ENCODE measurements around the gene FBLIM1.

FBLIM1 gene

DNA sequence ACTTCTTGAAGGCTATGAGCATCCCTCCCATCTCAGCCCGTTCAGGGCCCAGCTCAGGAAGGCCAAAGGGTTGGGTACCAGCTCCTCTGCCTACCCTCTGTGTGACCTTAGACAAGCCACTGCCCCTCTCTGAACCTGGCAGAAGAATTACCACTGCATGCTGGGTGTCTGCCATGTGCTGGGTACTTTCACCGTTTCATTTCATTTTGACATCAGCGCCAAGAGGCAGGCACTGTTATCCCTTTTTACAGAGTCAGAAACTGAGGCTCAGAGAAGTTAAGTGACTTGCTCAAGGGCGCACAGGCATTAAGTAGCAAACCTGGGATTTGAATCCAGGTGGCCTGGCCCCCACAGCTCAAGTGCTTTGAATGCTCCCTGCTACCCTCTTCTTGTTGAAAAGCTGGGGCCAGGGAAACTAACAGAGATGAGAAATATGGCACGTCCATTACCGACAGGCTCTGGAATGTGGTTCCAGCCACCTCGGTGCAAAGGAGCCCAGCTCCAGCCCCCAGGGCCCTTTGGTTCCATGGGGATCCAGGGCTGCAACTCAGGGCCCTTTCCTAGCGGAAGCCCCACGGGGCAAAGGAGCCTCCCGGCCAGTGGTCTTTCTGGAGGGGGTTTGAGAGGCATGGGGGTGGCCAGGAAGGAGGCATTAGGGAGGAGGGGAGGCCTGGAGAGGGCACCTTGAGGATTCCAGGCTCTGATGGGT, 9.8 kb upstream of the FBLIM1 start:
- no peak for FAIRE-seq

DNA sequence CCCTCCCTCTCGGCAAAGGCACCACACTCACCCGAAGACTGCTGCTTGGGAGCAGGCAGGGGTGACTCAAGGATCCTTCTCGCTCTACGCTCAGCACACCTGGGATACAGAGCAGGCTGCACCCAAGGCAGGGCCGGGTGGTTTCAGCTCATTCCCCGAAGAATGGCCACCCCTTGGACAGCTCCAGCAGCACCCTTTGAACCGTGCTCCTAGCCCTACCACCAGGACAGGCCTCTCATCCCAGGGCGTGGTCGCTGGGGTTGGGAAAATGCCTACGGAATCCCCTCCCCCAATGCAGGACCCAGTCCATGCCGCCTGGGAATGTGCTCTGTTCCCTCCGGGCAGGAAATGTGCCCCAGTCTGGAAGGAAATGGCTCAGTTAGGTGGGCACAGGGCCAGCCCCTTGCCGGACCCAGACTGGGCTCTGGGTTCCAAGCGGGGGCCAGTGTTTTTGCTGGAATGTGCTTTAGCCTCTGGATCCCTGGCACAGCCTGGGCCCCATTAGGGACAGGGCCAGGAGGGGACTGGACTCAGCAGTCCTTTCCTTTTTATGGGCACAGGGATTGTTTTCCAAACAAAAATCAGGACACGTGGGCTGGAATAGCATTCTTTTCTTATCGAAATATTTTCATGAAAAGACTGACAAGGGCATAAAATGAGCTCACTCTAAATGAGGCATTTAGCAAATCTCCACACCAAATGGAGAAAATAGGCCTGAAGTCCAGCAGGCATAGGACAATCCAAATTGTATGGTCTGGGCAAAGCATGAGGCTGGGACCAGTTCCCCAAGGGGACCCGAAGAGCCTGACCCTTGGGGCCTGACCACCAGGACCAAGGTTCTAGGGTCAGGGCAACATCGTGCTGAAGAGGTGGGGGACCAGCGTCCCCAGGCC, 8.9 kb upstream of the FBLIM1 start:
- no peak for FAIRE-seq

DNA sequence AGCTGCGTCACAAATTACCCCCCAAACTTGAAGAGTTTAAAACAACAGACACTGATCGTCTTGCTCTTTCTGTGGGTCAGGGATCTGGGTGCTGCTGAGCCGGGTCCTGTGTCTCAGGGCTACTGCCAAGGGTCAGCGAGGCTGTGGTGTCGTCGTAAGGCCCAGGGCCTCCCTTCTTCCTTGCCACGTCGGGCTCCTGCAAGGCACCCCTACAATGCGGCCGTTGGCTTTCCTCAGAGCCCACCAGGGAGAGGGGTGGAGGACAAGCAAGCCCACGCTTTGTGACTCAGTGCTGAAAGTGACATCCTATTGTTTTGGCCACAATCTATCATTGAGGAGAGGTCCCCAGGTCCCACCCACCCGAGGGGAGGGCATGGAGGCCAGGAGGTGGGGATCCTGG, 7.7 kb upstream of the FBLIM1 start:
- no peak for FAIRE-seq

DNA sequence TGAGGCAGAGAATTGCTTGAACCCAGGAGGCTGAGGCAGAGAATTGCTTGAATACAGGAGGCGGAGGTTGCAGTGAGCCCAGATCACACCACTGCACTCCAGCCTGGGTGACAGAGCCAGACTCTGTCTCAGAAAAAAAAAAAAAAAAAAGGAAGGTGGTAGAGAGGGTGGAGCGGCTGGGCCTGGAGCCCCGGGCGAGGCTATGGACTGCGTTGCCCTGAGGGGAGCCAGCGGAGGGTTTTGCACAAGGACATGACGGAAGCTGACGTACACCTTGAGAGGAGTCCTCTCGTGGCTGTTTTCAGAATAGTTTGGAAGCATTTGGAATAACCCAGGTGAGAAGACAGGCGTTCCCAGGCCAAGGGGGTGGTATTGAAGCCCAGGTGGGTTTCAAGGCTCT, 6.9 kb upstream of the FBLIM1 start:
- no peak for FAIRE-seq

DNA sequence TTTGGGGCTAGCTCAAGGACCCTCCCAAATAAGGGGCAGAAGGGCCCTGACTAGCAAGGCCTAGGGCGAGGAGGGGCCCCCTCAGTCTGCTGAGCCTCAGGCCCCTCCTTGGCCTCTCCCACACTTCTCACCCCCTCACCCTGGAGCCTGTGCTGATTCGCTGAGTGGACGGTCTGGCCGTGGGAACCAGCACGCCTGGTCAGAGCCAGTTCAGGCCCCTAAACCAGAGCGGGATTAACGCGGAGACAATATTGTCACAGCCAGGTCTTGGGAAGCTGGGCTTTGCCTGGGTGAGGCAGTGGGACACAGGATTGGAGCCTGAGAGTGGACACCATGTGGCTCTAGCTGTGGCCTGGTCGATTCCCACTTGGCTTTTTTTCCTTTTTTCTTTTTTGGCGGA, 4.8 kb upstream of the FBLIM1 start:
- no peak for FAIRE-seq

DNA sequence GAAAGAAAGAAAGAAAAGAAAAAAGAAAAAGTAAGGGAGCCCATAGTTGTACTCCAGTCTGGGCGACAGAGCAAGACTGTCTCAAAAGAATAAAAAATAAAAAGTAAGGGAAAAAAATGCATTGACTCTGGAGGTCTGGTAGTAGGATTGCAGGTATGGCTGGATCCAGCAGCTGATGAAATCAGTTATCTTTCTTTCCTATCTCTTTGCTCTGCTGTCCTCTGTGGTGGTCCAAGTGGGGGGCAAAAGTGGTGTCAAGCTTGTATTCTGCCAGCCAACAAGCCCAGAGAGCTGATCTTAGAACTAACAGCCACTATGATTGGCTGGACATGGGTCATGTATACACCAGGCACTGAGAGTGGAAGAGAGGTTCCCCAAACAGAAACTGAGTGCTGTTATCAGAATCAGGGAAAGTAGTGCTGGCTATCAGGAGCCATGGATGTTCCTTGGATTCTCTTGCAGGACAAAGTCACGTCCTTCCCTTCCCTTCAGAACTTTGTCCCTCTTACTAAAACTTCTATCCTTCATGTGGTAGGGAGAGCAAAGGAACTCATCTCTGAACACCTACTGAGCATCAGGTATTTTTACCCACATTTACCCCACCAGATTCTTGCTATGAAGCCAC, 3.5 kb upstream of the FBLIM1 start:
- FAIRE-seq, result no peak

DNA sequence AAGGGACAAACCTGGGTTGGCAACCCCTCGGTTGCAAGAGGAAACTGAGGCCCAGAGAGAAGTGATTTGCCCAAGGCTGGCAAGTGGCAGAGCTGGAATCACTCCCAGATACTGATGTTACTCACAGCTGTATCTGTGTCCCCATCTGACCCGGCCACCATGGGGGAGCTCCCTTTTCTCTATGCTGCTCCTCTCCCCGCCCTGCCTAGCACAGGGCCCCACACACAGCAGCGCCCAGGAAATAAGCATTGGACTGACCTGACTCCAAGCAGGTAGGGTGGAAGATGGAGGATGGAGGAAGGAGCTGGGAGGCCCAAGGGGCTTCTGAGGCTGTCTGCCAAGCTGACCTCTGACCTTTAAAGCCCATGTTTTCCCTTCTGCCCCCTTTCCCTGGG, 3.0 kb upstream of the FBLIM1 start:
- no peak for FAIRE-seq

DNA sequence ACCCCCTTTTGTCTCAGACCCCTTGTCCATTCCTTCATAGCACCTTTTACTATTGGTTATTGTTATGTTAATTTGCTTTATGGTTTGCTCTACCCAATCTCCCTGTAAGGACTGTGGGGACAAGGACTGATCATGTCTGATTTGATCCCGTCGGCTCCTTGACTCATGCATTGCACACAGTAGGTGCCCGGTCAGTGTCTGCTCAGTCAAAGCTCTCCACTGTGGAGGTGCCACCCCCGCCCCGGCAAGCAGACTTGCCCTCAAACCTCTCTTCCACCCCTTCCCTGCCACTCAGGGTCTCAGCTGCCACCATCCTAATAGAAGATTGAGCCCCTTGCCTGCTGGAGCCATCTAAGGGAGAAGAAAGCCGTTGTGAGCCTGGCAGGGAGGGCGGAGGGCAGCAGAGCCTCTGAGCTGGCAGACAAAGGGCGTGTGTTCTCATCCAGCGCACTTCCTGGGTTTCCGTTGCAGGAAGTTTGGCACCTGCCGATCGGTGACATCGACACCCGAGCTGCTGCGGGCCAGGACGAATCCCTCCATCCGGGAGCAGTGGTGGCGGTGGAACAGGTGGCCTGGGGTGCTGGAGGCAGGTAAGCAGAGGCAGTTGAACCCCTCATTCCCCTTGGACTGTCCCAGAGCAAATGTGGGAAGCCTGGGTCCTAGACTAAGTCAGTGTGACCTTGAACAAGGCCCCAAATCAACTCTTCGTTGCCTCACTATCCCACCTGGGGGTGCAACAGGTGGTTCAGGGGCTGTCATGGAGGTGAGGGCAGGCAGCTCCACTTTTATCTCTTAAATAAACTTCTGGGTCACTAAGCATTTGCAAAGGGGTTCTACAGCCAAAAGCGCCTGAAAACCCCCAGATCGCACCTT, 2.2 kb upstream of the FBLIM1 start:
- FAIRE-seq, result no peak

DNA sequence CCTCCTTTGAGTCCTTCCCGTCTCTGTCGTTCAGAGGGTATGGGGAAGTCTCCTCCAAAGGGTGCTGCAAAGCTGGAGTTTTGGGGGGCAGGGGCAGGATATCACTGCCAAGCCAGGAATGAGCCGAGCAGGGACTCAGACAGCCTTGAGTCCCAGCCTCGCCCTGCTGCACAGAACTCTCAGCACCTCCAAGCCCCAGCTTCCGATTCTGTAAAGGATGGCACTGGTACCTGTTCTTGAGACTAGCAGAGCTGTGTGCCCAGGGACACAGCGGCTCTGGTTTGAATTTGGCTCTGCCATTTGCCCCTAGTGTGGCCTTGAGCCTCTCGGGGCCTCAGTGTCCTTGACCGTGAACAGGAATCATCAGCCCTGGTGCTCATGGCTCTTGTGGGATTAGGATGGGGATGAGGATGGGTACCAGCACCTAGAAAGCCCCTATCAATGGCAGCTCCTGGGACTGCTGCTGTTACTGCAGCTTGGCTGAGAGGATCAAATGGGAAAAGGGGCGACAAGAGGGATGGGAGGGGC, 1.5 kb upstream of the FBLIM1 start:
- FAIRE-seq, result no peak

DNA sequence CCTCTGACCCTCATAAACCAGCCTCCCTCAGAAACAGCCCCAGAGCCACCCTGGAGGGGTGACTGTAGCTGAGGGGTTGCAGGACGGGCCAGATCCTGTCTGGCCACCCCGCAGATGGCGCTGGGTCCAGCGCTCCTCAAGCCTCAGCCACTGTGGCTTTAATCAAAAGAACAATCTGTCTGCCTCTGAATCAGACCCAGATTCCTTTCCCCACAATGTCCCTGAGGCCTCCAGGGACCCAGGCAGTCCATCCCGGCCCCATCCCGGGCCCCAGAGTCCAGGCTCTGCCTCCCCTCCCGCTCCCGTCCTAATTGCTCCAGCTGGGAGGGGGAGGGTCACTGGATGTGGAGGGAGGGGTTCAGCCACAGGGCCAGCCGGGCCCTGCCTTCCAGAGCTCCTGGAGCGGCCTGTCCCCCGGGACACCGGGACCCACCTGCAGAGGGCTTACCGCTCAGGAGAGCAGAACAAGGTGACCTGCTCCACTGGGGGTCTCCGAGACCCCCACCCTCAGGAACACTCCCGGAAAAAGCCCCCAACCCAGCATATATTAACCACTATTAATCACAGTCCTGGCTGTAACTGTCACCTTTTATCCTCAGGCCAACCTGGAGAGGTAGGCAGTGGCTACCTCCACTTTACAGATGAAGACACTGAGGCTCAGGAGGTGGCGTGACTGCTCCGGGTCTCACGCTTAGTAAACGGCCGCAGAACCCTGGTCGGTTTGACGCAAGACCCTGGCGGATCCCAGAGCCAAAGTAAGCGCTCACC, 836 bp upstream of the FBLIM1 start:
- no peak for FAIRE-seq

DNA sequence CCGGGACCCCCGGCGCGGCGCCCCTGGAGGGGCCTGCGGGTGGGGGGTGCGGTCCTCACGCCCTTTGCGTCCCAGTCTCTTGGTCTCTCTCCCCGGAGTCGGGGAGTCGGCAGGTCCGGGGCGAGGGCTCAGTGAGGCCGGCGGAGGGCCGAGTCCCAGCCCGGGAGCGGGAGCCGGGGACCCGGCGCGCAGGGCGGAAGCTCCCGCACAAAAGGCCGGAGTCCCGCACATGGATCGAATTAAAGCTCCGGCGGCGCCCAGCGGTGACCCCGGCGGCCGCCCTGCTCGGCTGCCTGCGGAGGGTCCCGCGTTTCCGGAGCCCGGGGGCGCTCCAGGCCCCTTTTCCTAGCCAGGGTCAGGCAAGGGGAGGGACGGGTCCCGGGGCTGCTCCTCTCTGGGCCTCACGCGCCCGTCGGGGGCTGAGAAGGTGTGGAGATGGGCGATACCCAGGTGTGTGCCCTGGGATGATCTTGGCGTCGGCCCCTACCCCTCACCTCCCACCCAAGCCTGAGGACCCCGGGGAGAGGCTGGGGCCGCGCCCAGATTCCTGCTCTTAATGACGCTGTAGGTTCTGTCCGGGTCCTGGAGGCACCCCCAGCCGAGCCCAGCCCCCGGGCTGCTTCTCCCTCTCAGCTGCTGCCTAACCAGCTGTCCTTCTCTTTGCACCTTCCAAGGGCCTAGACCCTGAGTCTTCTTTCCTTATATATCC, 512 bp downstream of the FBLIM1 start:
- no peak for FAIRE-seq

DNA sequence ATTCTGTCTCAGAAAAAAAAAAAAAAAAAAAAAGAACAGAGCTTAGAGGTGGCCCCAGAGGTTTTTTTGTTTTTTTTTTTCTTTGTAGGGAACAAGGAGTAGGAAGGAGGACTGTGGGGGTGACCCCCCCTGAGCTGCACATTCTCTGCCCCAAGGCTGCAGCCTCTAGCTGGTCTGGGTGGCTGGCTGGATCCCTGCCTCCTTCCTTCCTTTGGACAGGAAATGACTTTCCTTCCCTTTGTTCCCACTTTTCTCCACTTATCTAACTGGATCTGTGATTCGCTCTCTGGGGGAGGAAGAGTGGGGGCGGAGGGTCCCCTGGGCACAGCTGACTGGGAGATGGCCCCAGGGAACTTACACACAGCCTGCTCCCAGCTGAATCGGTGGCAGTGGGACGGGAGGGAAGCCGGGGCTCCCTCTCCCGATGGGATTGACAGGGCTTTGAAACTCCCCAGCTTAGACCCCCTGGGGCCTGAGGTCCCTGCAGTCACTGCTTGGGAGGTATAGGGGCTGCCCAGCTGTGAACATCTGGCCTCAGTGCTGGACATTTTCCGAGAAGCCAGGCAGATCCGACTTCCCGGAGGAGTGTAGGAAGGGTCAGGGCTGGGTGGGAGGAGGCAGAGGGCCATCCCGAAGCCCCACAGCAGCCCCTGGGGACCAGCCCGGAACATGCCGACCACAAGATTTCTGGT, 2.1 kb downstream of the FBLIM1 start:
- FAIRE-seq, result no peak

DNA sequence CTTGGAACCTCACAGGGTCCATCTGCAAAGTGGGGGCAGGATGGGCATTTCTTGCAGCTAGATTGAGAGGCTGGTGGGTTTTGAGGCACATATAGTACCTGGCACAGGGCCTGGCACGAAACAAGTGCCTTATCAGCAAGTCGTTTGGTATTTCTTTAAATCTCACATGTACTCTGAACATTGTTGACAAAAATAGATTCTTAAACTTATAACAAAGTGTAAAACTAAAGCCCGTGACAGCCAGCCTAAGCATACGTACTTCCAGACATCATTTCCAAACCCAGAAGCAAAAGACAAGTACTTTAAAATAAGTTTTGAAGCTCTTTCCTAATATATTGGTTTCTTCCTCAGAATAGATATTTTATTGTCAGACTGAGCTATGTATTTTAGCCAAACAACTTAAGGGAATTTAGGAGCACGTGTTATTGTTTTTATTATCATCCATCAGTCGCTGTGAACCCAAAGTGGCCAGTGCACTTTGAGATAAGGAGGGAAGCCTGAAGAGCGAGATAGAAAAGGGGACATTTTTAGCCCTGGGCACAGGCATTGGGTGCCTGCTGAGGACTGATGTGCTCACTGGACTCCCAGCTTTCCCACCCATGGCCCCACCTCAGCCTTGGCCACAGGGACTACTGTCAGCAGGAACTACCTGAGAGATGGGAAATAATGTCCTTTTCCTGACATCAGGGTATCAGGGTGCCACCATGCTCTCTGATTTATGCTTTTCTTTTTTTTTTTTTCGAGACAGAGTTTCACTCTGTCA, 3.0 kb downstream of the FBLIM1 start:
- FAIRE-seq, result no peak

DNA sequence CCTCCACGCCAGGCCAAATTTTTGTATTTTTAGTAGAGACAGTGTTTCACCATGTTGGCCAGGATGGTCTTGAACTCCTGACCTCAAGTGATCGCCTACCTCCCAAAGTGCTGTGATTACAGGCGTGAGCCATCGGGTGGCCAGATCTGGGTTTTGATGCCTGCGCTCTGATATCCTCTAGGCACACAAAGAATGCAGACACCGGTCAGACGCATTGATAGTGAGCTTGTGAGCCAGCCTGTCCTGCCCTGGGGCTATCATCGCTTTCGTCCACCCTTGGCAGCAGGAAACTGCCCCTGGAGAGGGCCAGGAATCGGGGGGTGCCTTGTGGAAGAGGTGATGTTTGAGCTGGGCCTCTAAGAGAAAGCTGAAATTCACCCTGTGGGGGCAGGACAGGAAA, 4.0 kb downstream of the FBLIM1 start:
- FAIRE-seq, result no peak

DNA sequence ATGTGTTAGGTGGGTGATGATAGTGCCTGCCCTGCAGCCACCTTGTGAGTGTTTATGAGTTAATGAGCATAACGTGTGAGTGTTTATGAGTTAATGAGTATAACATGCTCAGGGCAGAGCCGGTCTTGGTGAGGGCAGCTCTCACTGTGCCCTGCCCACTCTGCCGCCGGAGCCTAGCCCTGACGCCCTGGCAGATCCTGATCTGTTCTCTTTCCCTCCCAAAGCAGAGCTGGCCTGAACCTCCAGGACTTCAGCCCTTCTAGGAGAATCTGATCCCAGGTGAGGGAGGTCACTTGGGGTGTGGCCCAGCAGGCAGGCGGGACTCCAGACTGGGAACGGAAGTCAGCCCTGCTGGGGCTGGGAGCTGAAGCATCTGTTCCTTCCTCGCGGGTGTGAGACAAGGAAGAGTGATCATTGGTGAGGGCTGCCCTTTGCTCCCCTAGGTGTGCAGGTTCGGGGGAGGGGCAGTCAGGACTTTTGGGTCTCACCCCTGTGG, 5.7 kb downstream of the FBLIM1 start:
- FAIRE-seq, result no peak

DNA sequence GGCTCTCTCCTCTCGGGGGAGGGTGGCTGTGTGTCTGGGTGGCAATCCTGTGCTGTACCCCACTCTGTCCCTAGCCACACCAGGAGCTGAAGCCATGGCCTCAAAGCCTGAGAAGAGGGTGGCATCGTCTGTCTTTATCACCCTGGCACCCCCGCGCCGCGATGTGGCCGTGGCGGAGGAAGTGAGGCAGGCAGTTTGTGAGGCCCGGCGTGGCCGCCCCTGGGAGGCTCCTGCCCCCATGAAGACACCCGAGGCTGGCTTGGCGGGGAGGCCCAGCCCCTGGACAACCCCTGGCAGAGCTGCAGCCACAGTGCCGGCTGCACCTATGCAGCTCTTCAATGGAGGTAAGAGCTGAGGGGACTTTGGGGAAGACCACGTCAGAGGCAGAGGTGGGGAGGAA, 6.3 kb downstream of the FBLIM1 start:
- no peak for FAIRE-seq

DNA sequence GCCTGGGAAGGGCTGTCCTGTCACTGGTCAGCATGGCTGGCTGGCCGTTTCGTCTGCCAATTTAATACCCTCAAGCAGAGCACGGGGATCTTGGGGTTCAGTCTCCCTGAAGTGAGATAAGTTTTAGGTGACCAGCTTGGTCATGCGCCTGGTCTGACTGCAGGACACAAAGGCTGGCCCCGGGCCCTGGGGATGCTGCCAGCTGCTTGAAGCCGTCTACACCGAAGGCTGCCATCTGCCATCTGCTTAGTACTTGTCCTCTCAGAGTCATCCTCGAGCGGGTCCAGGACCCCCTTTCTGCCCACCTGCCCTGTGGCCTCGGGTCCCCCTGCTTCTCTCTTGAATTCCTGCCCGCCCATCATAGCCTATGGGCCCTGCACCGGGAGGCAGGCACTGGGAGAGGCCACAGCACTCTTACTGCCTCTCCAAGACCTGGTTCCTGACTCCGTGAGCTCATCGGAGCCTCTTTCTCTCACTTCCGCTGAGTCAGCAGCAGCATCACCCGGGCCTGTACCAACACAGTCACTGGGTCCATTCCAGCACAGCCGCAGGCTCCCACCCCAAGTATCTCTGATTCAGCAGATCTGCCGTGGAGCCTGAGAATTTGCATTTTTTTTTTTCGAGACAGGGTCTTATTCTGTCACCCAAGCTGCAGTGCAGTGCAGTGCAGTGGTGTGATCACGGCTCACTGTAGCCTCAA, 7.0 kb downstream of the FBLIM1 start:
- no peak for FAIRE-seq

DNA sequence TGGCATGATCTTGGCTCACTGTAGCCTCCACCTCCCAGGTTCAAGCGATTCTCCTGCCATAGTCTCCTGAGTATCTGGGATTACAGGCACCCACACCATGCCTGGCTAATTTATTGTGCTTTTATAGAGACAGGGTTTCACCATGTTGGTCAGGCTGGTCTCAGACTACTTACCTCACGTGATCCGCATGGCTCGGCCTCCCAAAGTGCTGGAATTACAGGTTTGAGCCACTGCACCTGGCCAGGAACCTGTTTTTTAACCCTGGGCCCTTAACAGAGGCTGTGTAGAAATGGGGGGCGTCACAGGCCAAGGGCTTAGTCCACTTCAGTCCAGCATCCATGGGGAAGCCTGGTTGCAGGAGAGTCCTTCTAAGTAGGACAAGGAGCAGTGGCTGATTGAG, 9.3 kb downstream of the FBLIM1 start:
- FAIRE-seq, result no peak

DNA sequence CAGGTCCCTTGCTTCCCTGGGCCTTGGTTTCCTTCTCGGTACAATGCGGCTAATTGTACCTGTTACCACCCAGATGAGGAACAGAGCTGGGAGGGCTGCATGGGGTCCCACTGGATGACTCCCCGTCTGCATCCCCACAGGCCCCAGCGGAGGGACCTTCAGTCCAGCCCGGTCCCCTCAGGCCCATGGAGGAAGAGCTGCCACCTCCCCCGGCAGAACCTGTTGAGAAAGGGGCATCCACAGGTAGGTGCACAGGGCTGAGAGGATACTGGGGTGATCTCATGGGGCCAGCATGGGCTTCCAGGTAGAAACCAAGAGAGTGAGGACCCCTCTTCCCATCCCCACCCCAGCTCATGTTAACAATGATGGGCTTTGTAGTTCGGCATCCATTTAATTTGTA, 9.8 kb downstream of the FBLIM1 start:
- no peak for FAIRE-seq

Data from islet of Langerhans (tissue), 1 donor.